Esophagus muscularis mucosa (tissue), 3 donors: Measurements from ENCODE around the gene GATA1.

Source experiments
- CTCF ChIP-seq, 3 experiments: fragments of 200-600 bp in 2 of 3; fragments of 450-650 bp in 1 of 3; sonication (generic) in 2 of 3; IDR thresholded peaks; one replicate each; pipeline ENCODE4 v1.5.1; 2017 to 2019; ENCODE audit warnings: antibody characterized with exemption in 3 of 3, mild to moderate bottlenecking in 2 of 3, moderate library complexity in 1 of 3
- POLR2A ChIP-seq: fragments of 450-650 bp; IDR thresholded peaks from one replicate; pipeline ENCODE4 v1.6.1; 2017; ENCODE audit warnings: antibody characterized with exemption, moderate library complexity, mild to moderate bottlenecking, low read depth
- POLR2AphosphoS5 ChIP-seq, 2 donors: sonication (generic); formaldehyde crosslinking; IDR thresholded peaks; one replicate each; pipeline ENCODE4 v1.6.1; 2017; ENCODE audit warnings: antibody characterized with exemption in 2 of 2

- TF ChIP-seq CTCF (IDR thresholded peaks at IDR 0.05) (no peak), POLR2A (no peak), POLR2AphosphoS5 (IDR thresholded peaks at IDR 0.05) (no peak)
Observed at GRCh38 chrX:48823053-48823452, 36.7 kb downstream of the GATA1 start.
